Activated CD4-positive, alpha-beta T cell treated with anti-CD3 and anti-CD28 coated beads, Interleukin-2, Interleukin-4, amounts not matched to agents 100 ng/mL and 50 ng/mL, durations not matched to agents 16 hours and 8 hours (primary cell): ENCODE data around the gene CHMP6.

Experiments used
- DNase-seq: peaks from one replicate; pipeline ENCODE4 v3.0.0-alpha.2; 2020; ENCODE audit warnings: low spot score

Gene CHMP6

GRCh38 chr17:80970762-80971703 lies 20.6 kb upstream of the CHMP6 start:
- no peak for DNase-seq

DNA sequence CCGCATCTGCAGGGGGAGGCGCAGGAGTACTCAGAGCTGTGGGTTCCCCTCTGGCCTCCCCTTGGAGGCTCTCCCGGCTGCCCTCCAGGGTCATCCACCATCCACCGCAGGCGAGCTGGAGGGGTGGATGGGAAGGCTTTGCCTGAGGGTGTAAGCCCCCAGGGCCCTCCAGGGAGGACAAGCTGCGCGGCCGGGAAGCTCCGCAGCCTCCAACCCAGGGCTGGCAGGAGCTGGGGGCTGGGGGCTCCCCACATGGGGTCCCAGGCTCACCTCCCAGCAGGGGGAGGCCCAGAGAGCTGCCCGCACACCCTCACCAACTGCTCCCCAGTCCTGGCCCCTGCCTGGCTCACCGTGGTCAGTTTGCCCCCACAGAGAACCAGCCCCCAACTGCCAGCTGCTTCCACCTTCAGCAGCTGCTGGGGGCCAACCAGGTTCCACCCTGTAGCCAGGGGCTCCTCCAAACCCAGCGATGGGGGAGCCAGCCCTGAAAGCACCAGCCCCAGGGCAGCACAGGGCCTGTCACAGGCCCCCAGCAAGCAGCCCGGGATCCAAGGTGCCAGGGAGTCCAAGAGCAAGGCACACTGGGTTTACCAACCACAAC lies 19.8 kb upstream of the CHMP6 start:
- DNase-seq, result no peak

DNA sequence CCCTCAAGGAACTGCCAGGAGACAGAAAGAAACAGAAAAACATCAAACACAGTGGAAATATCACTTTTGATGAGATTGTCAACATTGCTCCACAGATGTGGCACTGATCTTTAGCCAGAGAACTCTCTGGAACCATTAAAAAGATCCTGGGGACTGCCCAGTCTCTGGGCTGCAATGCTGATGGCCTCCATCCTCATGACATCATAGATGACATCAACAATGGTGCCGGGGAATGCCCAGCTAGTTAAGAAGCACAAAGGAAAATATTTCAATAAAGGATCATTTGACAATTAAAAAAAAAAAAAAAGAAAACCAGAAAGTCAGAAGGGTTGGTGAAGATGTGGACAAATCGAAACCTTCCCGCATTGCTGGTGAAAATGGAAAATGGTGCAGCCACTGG lies 14.9 kb upstream of the CHMP6 start:
- DNase-seq, result no peak

GRCh38 chr17:80977172-80977571 lies 14.5 kb upstream of the CHMP6 start:
- DNase-seq, result no peak

- DNase-seq, result no peak
Observed at GRCh38 chr17:80978499-80979497, 12.8 kb upstream of the CHMP6 start.

DNA sequence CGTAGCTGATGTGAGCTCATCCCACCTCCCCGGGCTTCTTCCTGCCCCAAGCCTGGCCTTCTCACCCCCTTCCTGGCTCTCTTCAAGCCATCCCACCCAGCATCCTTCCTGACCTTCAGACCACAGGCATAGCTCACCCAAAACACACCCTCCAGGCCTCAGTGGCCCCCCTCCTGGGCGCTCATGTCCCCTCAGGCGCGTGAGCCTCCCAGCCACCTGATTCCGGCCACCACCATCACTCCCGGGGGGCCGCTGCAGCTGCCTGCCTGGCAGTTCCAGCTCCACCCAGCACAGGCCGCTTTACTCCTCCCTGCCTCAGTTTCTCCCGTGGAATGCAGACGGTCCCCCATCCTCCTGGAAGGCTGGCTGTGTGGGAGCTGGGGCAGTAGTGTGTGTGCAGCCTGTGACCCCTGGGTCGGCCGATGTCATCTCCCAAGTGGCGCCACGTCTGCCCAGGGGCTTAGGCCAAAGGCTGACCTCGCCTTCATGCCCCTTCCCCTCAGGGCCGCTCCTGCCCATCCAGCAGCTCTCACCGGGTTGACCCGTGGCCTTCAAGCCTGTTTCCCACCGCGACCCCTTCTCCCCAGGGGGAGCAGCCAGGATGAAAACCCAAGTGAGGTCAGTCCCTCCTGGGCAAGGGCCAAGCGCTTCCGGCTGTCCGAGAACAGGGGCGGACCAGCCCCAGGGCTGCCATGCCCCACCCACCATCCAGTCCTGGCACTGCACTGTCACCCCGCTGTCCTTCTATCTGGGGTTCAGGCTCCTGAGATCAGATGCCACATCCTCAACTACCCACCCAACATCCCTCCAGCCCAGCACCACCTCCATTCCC lies 11.9 kb upstream of the CHMP6 start:
- no peak for DNase-seq

DNA sequence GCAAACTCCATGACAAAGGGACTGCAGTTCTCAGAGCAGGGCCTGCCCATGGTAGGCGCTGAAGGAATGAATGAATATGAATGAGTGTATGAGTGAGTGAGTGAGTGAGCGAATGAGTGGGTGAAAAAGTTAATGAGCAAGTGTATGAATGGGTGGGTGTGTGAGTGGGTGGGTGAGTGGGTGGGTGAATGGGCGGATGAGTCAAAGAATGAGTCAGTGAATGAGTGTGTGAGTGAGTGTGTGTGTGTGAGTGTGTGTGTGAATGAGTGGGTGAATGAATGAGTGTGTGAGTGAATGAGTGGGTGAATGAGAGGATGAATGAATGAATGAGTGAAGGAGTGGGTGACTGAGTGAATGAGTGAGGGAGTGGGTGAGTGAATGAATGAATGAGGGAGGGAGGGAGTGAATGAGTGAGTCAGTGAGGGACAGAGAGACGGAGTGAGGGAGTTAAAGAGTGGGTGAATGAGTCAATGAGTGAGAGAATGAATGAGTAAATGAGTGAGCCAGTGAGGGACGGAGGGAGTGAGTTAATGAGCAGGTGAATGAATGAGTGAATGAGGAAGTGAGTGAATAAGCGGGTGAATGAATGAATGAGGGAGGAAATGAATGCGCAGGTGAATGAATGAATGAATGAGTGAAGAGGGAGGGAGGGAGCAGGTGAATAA lies 11.1 kb upstream of the CHMP6 start:
- DNase-seq, result peak; percentile 27

DNA sequence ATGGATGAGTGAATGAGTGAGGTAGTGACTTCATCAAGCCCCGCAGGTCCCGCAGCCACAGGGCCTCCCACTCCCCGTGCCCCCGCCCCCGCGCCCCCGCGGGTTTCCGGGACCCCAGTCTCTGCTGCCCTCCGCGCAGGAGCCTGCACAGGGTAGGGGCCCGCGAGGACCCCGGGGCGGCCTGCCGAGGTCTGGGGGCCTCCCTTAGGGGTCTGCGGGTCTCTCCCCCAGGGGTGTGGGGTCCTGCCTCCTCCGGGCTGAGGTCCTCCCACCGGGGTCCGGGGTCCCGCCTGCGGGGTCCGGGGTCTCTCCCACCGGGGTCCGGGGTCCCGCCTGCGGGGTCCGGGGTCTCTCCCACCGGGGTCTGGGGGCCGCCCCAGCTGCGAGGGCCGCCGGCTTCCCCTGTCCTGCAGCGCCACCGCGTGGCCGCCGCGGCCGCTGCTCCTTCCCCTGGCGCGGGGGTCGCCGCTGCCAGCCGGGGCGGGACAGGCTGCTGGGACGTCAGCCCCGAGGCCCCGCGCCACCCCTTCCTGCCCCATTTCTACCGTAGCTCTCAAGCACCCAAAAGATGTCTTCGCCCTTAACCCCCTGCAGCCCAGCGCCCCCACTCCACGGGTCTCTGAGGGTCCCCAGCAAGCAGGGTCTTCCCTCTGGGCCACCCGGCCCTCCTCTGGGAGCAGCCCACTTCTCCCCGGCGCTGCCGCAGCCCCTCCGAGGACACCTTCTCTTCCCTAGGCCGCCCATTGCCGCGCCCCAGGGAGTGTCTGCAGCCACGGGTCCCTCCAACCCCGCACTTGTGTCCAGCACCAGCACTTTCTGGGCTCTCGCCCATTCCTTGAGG lies 10.4 kb upstream of the CHMP6 start:
- DNase-seq, result no peak

DNA sequence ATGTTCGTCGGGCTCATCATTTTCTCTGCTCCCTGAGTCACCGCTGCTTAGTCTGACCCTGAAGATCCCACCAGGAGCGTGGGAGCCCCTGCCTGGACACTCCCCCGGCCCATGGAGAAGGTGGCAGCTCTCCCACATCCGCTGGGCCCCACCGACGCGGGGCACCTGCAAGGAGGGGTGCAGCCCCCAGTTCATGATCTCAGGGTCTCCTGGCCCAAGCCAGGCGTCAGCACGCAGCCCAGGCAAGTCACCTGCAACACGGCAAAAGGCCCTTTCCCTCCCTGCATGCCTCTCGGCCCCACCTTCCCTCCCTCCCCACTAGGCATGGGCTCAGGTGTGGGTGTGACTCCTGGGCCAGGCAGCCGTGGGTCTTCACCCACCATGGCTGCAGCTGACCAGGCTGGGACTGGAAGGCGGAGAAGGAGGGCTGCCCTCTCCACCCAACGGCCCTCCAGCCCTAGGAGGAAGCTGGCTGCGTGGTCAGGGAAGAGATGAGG lies 9.7 kb upstream of the CHMP6 start:
- no peak for DNase-seq

- DNase-seq, result no peak
Observed at GRCh38 chr17:80982426-80982974, 9.1 kb upstream of the CHMP6 start.

DNA sequence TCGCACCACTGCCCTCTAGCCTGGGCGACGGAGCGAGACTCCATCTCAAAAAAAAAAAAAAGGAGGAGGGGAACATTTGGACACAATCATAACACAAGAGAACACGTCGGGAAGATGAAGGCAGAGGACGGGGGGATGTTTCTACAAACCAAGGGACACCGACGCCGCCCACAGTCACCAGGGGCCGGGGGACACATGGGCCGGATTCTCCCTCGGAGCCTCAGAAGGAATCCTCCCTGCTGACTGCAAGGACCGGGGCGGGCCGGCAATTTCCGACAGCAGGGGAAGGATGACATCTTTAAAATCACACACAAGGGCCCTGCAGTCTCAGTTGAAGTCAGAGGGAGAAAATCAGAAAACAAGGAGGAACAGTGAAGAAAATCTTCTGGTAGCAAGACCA lies 8.1 kb upstream of the CHMP6 start:
- no peak for DNase-seq

- DNase-seq, result no peak
Observed at GRCh38 chr17:80984749-80985148, 6.9 kb upstream of the CHMP6 start.

GRCh38 chr17:80986046-80986445 lies 5.6 kb upstream of the CHMP6 start:
- no peak for DNase-seq

DNA sequence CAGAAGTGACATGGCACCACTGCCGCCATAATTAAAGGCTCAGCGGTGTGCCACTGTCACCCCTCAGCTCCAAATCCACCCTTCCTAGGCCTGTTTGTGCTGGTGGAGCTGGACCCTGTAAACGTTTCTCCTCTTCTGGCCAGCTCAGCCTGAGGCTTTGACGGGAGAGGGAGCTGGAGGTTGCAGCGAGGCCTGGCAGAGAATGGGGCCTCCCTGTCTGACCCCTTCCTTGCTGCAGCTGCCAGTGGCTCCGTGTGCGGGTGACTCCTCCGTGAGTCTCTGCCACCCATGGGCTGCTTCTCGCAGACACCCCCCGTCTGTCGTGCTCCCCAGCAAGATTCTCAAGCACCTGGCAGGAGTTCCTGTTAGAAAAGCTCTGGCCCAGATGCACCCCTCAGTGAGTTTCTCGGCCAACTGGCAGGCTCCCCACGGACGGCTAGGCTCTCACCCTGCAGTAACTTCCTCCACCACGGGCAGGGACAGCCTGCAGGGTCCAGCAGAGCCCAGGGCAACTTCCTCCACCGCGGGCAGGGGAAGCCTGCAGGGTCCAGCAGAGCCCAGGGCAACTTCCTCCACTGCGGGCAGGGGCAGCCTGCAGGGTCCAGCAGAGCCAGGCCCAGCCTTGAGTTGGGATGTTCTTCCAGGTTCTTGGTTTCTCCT lies 4.7 kb upstream of the CHMP6 start:
- DNase-seq, result no peak

DNA sequence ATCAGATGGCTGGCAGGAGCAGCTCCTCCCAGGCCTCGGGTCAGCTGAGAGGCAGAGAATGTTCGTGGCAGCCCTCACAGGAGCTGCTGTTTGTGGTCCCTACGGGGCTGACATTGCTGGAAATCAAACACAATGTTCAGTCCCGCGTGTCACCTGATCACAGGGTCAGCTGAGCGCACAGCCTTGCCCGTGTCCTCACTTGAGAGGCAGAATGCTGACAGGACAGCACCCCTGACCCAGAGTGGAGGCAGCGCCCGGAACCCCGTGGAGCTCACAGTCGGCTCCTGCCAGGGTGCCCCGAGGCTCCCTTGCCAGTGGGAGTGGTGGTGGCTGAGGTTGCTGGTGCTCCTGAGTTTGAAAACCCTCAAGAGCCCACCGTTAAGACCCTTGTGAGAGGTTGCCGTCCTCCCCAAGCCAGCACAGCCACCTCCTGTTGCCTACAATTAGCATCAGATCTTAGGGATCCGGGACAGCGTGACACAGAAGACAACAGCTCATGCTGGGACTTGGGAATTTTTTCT lies 3.6 kb upstream of the CHMP6 start:
- DNase-seq, result no peak

- no peak for DNase-seq
Observed at GRCh38 chr17:80989586-80989913, 2.1 kb upstream of the CHMP6 start.

DNA sequence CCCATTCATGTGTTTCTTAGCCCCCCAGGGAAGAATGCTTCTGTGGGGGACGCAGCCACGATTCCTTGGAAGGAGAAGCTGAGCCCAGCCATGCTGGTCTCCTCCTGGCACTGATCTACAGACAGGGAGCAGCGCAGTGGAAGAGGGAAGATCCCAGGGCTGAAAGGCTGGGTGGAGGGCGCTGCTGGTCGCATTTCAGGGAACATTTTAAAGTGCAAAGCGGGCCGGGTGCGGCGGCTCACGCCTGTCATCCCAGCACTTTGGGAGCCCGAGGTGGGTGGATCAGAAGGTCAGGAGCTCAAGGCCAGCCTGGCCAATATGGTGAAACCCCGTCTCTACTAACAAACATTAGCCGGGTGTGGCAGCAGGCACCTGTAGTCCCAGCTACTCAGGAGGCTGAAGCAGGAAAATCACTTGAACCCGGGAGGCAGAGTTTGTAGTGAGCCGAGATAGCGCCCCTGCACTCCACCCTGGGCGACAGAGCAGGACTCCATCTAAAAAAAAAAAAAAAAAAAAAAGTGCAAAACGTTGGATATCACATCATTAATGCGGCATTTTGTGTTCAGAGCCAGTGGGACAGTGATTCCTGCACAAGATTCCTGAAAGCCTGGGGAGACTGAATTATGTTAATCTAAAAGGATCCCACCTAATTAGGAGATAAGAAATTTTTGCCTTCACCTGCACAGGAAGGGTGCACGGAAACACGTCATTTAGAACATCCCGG lies 558 bp upstream of the CHMP6 start:
- DNase-seq, result no peak
